GM19240 (cell line): ENCODE data around the gene CENPV.
"Not testable (repeated sequence)": the region's sequence is repeated elsewhere in the genome, so short reads cannot be mapped to it uniquely, and the experiment has no call there.

Experiments
- DNase-seq: peaks from one replicate; pipeline ENCODE4 v3.0.0; 2011; ENCODE audit warnings: low spot score; ENCODE audit not compliant: insufficient read length

CENPV gene

DNA sequence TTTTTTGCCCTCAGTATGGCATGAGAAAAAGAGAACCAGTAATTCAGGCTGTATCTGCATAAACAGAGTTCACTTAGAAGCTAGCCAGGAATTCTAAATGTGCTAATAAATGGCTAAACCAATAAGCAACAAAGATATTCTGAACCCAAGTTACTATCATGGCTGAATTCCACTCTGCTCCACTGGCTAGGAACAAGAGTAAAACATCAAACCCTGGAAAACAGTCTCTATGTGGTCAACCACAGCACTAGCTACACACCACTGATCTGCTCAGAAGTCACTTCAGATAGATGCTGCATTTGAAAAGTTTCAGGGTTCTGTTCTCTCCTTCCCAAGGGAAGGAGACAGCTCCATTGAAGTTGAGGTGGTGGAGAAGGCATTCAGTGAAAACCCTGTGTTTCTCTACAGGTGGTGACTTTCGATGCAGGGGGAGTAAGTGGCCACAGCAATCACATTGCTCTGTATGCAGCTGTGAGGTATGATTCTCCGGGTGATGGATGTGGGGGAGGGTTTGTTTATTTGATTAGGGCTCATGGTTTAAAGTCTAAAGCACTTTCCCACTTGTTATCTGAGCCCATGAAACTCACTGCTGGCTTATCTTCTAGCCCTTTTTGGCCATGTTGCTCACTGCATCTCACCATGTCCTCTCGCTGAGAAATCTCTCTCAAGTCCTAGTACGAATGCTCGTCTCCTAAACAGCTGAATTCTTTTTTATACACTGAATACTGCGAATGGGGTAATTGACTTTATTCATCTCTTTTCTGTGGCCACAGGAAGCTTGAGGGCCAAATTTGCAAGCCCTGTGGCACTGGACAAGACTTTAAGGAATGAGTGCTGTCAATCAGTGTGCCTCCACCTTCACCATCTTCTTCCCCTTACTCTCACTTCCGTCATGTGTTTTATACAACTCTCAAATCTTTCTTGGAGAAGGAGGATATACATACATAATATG, 39.9 kb downstream of the CENPV start:
- no peak for DNase-seq

- not testable (repeated sequence) for DNase-seq
Measured at GRCh38 chr17:16312061-16312460, 41.2 kb downstream of the CENPV start.

DNA sequence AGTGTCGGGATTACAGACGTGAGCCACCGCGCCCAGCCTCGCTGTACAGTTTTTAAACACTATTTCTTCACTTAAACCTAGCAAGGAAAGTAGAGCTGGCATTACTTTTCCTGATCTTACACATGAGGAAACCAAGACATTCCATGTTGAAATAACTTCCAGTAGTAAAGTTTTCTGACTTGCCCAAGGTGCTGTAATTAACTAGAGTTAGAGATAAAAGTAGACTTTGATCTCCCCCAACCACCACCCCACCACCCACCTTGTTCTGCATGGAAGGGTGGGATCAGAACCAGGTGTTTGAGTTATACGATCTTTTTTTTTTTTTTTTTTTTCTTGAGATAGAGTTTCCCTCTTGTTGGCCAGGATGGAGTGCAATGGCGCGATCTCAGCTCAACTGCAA, 47.1 kb downstream of the CENPV start:
- no peak for DNase-seq

DNA sequence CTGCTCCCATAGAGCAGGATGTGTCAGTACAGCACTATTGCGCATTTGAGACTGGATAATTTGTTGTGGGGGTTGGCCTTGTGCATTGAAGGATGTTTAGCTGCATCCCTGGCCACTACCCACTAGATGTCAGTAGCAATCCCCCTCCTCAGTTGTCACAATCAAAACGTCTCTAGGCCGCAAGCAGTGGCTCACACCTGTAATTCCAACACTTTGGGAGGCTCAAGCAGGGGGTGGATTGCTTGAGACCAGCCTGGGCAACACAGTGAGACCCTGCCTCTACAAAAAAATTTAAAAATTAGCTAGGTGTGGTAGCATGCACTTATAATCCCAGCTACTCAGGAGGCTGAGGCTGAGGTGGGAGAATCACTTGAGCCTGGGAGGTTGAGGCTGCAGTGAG, 48.4 kb downstream of the CENPV start:
- DNase-seq, result no peak

DNA sequence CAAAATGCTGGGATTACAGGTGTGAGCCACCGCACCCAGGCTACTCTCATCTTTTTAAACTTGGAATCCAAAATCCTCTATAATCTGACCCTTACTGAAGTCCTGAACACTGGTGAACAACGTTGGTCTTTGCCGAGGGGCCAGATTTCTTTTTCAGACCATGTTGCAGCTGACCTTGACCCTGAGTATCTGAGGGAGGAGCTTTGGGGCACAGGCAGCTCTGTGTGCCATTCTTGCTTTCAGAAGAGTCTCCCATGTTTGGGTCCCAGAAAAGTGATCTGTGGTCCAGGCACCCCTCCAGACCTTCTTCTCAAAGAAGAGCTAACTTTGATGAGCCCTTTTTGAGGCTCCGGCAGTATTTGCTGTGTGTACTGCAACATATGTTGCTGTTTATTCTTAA, 50.4 kb downstream of the CENPV start:
- DNase-seq, result no peak

- DNase-seq, result no peak
Measured at GRCh38 chr17:16301963-16302855, 51.1 kb downstream of the CENPV start.

GRCh38 chr17:16300554-16300953, 52.7 kb downstream of the CENPV start:
- no peak for DNase-seq

DNA sequence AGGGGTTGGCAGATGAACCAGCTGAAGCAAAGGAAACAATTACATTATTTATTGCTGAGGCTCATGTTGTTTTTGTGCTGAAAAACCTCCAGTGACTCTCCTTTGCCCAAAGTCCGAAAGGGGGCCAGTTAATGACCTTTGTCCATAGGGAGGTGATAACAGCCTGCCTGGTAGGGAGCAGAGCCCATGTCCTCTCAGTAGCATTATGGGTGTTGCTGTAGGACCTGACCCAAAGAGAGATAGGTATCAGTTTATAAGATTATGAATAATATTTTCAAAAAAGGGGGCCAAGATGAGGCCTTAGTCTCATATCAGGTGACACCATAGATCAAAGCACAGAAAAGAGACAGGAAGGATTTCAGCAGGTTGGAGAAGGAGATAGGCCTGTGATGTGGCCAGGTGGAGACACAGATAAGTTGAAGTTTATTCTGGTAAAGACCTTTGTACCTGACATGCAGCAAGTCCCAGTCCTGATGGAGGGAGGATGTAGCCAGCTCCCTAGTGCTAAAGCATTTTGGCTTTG, 55.1 kb downstream of the CENPV start:
- no peak for DNase-seq

DNA sequence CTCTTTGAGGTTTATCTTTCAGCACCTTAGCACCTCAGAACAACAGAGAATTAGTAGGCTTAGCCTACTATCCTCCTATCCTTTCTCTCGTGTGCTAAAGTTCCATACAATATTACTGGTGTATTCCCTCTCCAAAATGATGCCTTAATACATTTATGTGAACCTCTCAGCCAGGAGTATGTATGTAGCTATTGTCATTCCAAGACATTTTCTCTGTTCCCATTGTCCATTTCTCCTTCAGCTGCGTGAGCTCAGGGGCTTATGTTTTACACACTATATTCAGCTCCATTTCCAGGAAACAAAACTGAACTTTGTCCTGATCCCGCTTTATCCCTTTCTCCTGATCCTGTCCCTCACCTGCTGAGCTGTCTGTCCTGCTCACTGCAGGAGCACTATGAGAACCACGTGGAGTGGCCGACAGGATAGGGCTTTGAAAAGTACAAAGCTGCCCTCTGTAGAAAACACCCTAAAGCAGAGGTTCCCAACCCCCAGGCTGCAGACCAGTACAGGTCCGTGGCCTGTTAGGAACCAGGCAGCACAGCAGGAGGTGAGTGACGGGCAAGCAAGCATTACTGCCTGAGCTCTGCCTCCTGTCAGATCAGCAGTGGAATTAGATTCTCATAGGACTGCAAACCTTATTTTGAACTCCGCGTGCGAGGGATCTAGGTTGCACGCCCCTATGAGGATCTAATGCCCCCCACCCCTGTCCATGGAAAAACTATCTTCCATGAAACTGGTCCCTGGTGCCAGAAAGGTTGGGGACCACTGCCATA, 55.7 kb downstream of the CENPV start:
- no peak for DNase-seq

DNA sequence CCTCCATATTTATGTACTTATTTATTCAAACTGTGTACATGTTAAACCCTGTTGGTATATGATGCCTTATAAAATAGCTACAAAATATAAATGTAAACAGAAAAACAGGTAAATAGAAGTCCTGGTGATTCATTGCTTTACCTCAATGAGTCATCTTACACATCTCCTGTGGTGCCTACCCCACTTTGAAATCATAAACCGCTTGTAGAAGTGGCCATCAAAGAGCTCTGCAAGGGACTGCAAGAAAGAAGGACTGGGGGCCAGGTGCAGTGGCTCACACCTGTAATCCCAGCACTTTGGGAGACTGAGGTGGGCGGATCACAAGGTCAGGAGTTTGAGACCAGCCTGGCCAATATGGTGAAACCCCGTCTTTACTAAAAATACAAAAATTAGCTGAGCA, 57.2 kb downstream of the CENPV start:
- DNase-seq, result not testable (repeated sequence)

DNA sequence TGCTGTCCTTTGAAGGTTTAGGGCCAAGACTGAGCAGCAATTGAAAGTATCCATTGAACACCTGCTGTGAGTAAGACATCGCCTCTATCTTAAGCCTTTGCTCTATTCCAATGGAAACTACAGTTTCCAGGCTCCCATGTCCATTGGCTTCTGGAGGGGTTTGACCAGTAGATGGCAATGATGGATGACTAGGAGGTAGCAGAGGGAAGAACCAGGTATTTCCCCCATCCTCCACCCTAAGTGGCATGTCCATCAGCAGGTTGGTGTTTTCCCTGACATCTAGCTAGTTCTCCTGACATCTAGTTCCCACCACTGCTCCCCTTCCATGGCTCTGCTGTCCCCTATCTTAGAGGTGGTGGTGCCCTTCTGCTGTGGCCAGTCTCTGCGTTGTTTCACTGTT, 58.7 kb downstream of the CENPV start:
- no peak for DNase-seq

GRCh38 chr17:16293931-16294330, 59.3 kb downstream of the CENPV start:
- DNase-seq, result no peak
